Ovary (tissue), 3 donors: ENCODE data around the gene GABRR3.

Source experiments
- CTCF ChIP-seq, 3 donors: fragments of 450-650 bp in 2 of 3; fragments of 200-600 bp in 1 of 3; IDR thresholded peaks; one replicate each; pipeline versions ENCODE4 v1.5.1 to v1.8.0; 2016 to 2022; ENCODE audit warnings: antibody characterized with exemption in 3 of 3, mild to moderate bottlenecking in 1 of 3
- EP300 ChIP-seq: sonication (generic); formaldehyde crosslinking; IDR thresholded peaks from one replicate; pipeline ENCODE4 v1.6.1; 2017; ENCODE audit warnings: antibody characterized with exemption
- POLR2A ChIP-seq: fragments of 450-650 bp; IDR thresholded peaks from one replicate; pipeline ENCODE4 v1.6.1; 2017; ENCODE audit warnings: antibody characterized with exemption, mild to moderate bottlenecking, moderate library complexity
- donor health status: DM: no; HTN: no; CAD: no.

- TF ChIP-seq CTCF (IDR thresholded peaks at IDR 0.05) (no peak), POLR2A (no peak), EP300 (no peak)
These were observed 95.1 kb downstream of the GABRR3 start for GRCh38 chr3:97940034-97940433.
